ENCODE data around the gene VEZT. TPM values are rescaled to one million over a fixed set of nuclear protein-coding genes. Genes with fewer than 3 reads are reported as not detected.

Gene VEZT
- polyA plus RNA-seq, 3 donors: 14.6 to 20.6 (median 16.7) TPM

DNA sequence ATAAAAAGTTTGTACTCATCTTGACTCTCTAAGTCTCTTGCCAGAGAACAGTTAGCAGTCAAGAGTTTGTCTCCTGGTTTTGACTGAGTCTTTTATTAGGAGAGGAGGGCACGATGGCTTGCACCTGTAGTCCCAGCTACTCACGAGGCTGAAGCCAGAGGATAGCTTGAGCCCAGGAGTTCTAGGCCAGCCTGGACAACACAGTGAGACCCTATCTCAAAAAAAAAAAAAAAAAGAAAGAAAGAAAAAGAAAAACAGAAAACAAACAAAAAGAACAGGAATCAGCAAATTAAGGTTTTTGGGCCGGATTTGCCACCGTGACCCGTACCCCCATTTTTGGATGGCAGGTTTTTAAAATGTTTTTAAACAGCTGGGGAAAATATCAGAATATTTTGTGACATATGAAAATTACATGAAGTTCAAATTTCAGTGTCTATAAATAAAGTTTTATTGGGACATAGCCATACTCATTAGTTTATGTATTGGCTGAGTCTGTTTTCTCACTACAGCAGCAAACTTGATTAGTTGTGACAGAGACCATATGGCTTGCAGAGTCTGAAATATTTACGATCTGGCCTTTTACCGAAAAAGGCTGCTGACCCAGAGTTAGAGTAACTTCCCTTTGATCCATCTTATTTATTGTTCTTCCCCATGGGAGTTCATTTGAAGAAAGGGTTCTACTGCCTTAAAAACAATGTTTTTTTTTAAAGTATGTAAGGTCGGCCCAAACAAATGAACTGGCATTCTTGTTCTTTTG is 31.2 kb downstream of the VEZT start:
- Mint-ChIP-seq H3K36me3 (peaks cover 28 to 33% of the 10 kb centered on the region in 2 donors), H3K4me3 (no peak overlapping the region), H3K27ac (peak overlapping the region in 1 of 7 donors; percentile 42), H3K4me1 (no peaks in the 10 kb centered on the region), H3K27me3 (ENCODE audit: low read depth in 3 of 3) (peaks cover 0 to 2% (median 0%) of the 10 kb centered on the region in 3 donors), H3K9me3 (no peaks in the 10 kb centered on the region)
- Histone ChIP-seq H3K9ac (ENCODE audit: insufficient read depth, low read length, poor library complexity, severe bottlenecking) (no peak overlapping the region), H3K9me3 (replicated peaks in 1 of 2; ENCODE audit: control insufficient read depth in 1 of 2, insufficient read depth in 1 of 2, low read length in 2 of 2) (no peaks in the 10 kb centered on the region), H3K79me2 (ENCODE audit: insufficient read depth, low read length) (no peaks in the 10 kb centered on the region), H3K4me2 (replicated peaks; ENCODE audit: extremely low read depth, low read length, poor library complexity, severe bottlenecking) (no peak overlapping the region), H3K4me1 (ENCODE audit: control insufficient read depth in 1 of 2, insufficient read depth in 2 of 2, low read length in 2 of 2) (no peaks in the 10 kb centered on the region), H3K4me3 (replicated peaks in 1 of 3; ENCODE audit: low read depth in 2 of 3, low read length in 3 of 3) (no peak overlapping the region), H3K27me3 (ENCODE audit: control insufficient read depth in 2 of 2, insufficient read depth in 2 of 2, low read length in 2 of 2) (no peaks in the 10 kb centered on the region), H3K27ac (ENCODE audit: low read depth in 1 of 2, low read length in 2 of 2) (no peak overlapping the region), H2AFZ (ENCODE audit: insufficient read depth, low read depth, low read length, poor library complexity, severe bottlenecking) (no peak overlapping the region), H3K36me3 (replicated peaks in 1 of 2; ENCODE audit: control insufficient read depth in 1 of 2, insufficient read depth in 2 of 2, low read length in 2 of 2) (peaks cover 20 to 24% of the 10 kb centered on the region in 2 donors), H4K20me1 (ENCODE audit: insufficient read depth, low read length) (no peaks in the 10 kb centered on the region)
- no peak for DNase-seq
- 100% methylated on average over 3 of the region's 8 CpGs for WGBS (ENCODE audit: insufficient coverage)
- intact Hi-C loops (cut with micrococcal nuclease): no loop called here
- TF ChIP-seq, protein P1, sequence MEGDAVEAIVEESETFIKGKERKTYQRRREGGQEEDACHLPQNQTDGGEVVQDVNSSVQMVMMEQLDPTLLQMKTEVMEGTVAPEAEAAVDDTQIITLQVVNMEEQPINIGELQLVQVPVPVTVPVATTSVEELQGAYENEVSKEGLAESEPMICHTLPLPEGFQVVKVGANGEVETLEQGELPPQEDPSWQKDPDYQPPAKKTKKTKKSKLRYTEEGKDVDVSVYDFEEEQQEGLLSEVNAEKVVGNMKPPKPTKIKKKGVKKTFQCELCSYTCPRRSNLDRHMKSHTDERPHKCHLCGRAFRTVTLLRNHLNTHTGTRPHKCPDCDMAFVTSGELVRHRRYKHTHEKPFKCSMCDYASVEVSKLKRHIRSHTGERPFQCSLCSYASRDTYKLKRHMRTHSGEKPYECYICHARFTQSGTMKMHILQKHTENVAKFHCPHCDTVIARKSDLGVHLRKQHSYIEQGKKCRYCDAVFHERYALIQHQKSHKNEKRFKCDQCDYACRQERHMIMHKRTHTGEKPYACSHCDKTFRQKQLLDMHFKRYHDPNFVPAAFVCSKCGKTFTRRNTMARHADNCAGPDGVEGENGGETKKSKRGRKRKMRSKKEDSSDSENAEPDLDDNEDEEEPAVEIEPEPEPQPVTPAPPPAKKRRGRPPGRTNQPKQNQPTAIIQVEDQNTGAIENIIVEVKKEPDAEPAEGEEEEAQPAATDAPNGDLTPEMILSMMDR (IDR thresholded peaks at IDR 0.05): no peak

DNA sequence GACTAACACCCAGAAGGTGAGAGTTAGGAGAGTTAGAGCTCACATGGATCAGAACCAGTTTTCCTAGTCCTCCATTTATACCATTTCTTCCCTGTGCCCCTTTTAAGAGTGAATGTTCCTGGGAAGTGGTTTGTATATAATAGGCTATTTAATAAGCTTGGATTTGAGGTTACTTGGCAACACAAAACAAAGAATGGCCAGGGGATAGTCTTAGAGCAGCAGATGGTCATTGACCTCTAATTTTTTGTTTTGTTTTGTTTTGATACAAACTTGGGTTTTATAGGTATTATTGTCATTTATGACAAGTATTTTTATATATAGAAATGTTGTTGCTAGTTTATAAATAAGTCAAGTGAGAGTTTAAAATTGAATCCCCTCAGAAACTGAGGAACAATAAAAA is 35.8 kb downstream of the VEZT start:
- Mint-ChIP-seq H3K9me3 (no peaks in the 10 kb centered on the region), H3K36me3 (peaks cover 53 to 59% of the 10 kb centered on the region in 2 donors), H3K27ac (no peak overlapping the region), H3K4me1 (no peaks in the 10 kb centered on the region), H3K27me3 (ENCODE audit: low read depth in 3 of 3) (peaks cover 0 to 2% (median 0%) of the 10 kb centered on the region in 3 donors), H3K4me3 (no peak overlapping the region)
- no peaks in the 10 kb centered on the region for H3K9me3 ChIP-seq (replicated peaks in 1 of 2; ENCODE audit: control insufficient read depth in 1 of 2, insufficient read depth in 1 of 2, low read length in 2 of 2)
- no peaks in the 10 kb centered on the region for H3K79me2 ChIP-seq (ENCODE audit: insufficient read depth, low read length)
- no peak overlapping the region for H2AFZ ChIP-seq (ENCODE audit: insufficient read depth, low read depth, low read length, poor library complexity, severe bottlenecking)
- TF ChIP-seq, protein P1 (IDR thresholded peaks at IDR 0.05): no peak
- no peak overlapping the region for H3K4me2 ChIP-seq (replicated peaks; ENCODE audit: extremely low read depth, low read length, poor library complexity, severe bottlenecking)
- no peak overlapping the region for H3K4me3 ChIP-seq (replicated peaks in 1 of 3; ENCODE audit: low read depth in 2 of 3, low read length in 3 of 3)
- H3K9ac ChIP-seq (ENCODE audit: insufficient read depth, low read length, poor library complexity, severe bottlenecking): no peak overlapping the region
- no peak overlapping the region for H3K27ac ChIP-seq (ENCODE audit: low read depth in 1 of 2, low read length in 2 of 2)
- no peaks in the 10 kb centered on the region for H4K20me1 ChIP-seq (ENCODE audit: insufficient read depth, low read length)
- H3K4me1 ChIP-seq (ENCODE audit: control insufficient read depth in 1 of 2, insufficient read depth in 2 of 2, low read length in 2 of 2): no peaks in the 10 kb centered on the region
- H3K36me3 ChIP-seq (replicated peaks in 1 of 2; ENCODE audit: control insufficient read depth in 1 of 2, insufficient read depth in 2 of 2, low read length in 2 of 2): peaks cover 55 to 67% of the 10 kb centered on the region in 2 donors
- no peak for DNase-seq
- no peaks in the 10 kb centered on the region for H3K27me3 ChIP-seq (ENCODE audit: control insufficient read depth in 2 of 2, insufficient read depth in 2 of 2, low read length in 2 of 2)
- intact Hi-C loops (cut with micrococcal nuclease): no loop called here

Data from CD14-positive monocyte (primary cell).